Gastrocnemius medialis (tissue), 4 donors: Measurements from ENCODE around the gene COL5A2. TPM values are rescaled to one million over a fixed set of nuclear protein-coding genes. Genes with fewer than 3 reads are reported as not detected.

ENCODE experiments used
- ATAC-seq, 2 donors: fragments of 150-250 bp; one replicate each; pipeline ENCODE4 v1.9.1; 2016
- DNase-seq, 2 donors: peaks; one replicate each; pipeline ENCODE4 v3.0.0-alpha.2; 2019
- H3K27ac ChIP-seq, 4 donors: fragments of 200-600 bp; sonication (generic); 1 replicate in 1 of 4; 2 replicates in 3 of 4; pipeline ENCODE4 v1.5.1; 2016 to 2018; ENCODE audit warnings: mild to moderate bottlenecking in 2 of 4, moderate library complexity in 1 of 4
- H3K27me3 ChIP-seq, 3 donors: fragments of 200-600 bp; sonication (generic) in 2 of 3; 1 replicate in 1 of 3; 2 replicates in 2 of 3; pipeline versions ENCODE4 v1.5.1 to v1.6.0; 2016 to 2019; ENCODE audit warnings: mild to moderate bottlenecking in 1 of 3, moderate library complexity in 1 of 3
- H3K36me3 ChIP-seq, 2 donors: fragments of 200-600 bp; sonication (generic) in 1 of 2; one replicate each; pipeline ENCODE4 v1.5.1; 2017 to 2018
- H3K4me1 ChIP-seq, 2 donors: fragments of 200-600 bp; sonication (generic) in 1 of 2; one replicate each; pipeline ENCODE4 v1.5.1; 2016 to 2017; ENCODE audit warnings: mild to moderate bottlenecking in 2 of 2
- H3K4me3 ChIP-seq, 4 donors: fragments of 200-600 bp; sonication (generic) in 3 of 4; 1 replicate in 1 of 4; 2 replicates in 3 of 4; pipeline ENCODE4 v1.5.1; 2016 to 2019; ENCODE audit warnings: mild to moderate bottlenecking in 2 of 4
- H3K9me3 ChIP-seq, 3 donors: fragments of 200-600 bp; sonication (generic) in 2 of 3; 1 replicate in 1 of 3; 2 replicates in 2 of 3; pipeline ENCODE4 v1.5.1; 2016 to 2019
- CTCF ChIP-seq, 5 experiments: fragments of 450-650 bp in 3 of 5; fragments of 200-600 bp in 2 of 5; sonication (generic) in 2 of 5; IDR thresholded peaks in 4 of 5; conservative IDR thresholded peaks in 1 of 5; 1 replicate in 4 of 5; 2 replicates in 1 of 5; pipeline ENCODE4 v1.5.1; 2016 to 2019; ENCODE audit warnings: antibody characterized with exemption in 5 of 5, mild to moderate bottlenecking in 3 of 5, moderate library complexity in 3 of 5
- POLR2A ChIP-seq, 2 donors: fragments of 450-650 bp; IDR thresholded peaks; one replicate each; pipeline ENCODE4 v1.6.1; 2017; ENCODE audit warnings: antibody characterized with exemption in 2 of 2, mild to moderate bottlenecking in 2 of 2, moderate library complexity in 2 of 2
- in situ Hi-C, 4 donors: fragments of 200-750 bp; cut with MboI; loops; one replicate each; pipeline versions ENCODE4 v1.15.0 to v1.8.0; 2017; ENCODE audit warnings: low sequenced_read_pairs in 4 of 4
- intact Hi-C: fragments of 100-400 bp; cut with DNase I; formaldehyde crosslinking; loops from one replicate; pipeline ENCODE4 v1.15.1; 2023; ENCODE audit warnings: low total_unique reads
- total RNA-seq, 4 donors: library from RNA; depleted of rRNA; stranded (reverse); fragments of >200 nt; gene quantifications; one replicate each; pipeline versions ENCODE4 v1.1.0 to v1.2.3, GENCODE V29; 2016

The COL5A2 gene
- total RNA-seq, 4 donors from 2014 or later: 4.4 to 9.8 (median 6.2) TPM

GRCh38 chr2:189056200-189057106, 123.1 kb downstream of the COL5A2 start:
- in situ Hi-C loops (no loop called here), intact Hi-C loops (no loop called here)

GRCh38 chr2:189050165-189050712, 129.3 kb downstream of the COL5A2 start:
- ATAC-seq (no peak), DNase-seq (no peak)
- in situ Hi-C loops: no loop called here
- H3K4me3 ChIP-seq: no peak overlapping the region
- intact Hi-C loops: no loop called here
- H3K4me1 ChIP-seq: no peaks in the 10 kb centered on the region
- TF ChIP-seq POLR2A (IDR thresholded peaks at IDR 0.05) (no peak), CTCF (IDR thresholded peaks at IDR 0.05 in 4 of 5, conservative IDR thresholded peaks at IDR 0.05 in 1 of 5) (no peak)
- H3K27ac ChIP-seq: no peak overlapping the region
- H3K9me3 ChIP-seq: no peaks in the 10 kb centered on the region
- H3K27me3 ChIP-seq: no peaks in the 10 kb centered on the region
- peaks cover 0 to 8% of the 10 kb centered on the region in 2 donors for H3K36me3 ChIP-seq

More at GRCh38 chr2:189056200-189057106, 123.1 kb downstream of the COL5A2 start:
- no peak for DNase-seq
- H3K27ac ChIP-seq: no peak overlapping the region
- no peaks in the 10 kb centered on the region for H3K27me3 ChIP-seq
- ATAC-seq: no peak
- H3K4me1 ChIP-seq: no peaks in the 10 kb centered on the region
- H3K4me3 ChIP-seq: no peak overlapping the region
- H3K9me3 ChIP-seq: no peaks in the 10 kb centered on the region
- H3K36me3 ChIP-seq: peaks cover 0 to 8% of the 10 kb centered on the region in 2 donors
- TF ChIP-seq CTCF (IDR thresholded peaks at IDR 0.05 in 4 of 5, conservative IDR thresholded peaks at IDR 0.05 in 1 of 5): no peak
- TF ChIP-seq POLR2A (IDR thresholded peaks at IDR 0.05): no peak

GRCh38 chr2:189049709-189050164, 129.8 kb downstream of the COL5A2 start:
- no peak for ATAC-seq
- in situ Hi-C loops: no loop called here

GRCh38 chr2:189048189-189048588, 131.4 kb downstream of the COL5A2 start:
- intact Hi-C loops (no loop called here), in situ Hi-C loops (no loop called here)
- Histone ChIP-seq H3K27ac (no peak overlapping the region), H3K4me3 (no peak overlapping the region), H3K36me3 (peaks cover 0 to 8% of the 10 kb centered on the region in 2 donors), H3K27me3 (no peaks in the 10 kb centered on the region), H3K9me3 (no peaks in the 10 kb centered on the region), H3K4me1 (no peaks in the 10 kb centered on the region)
- TF ChIP-seq POLR2A (IDR thresholded peaks at IDR 0.05) (no peak), CTCF (IDR thresholded peaks at IDR 0.05 in 4 of 5, conservative IDR thresholded peaks at IDR 0.05 in 1 of 5) (no peak)
- ATAC-seq: no peak
- DNase-seq: no peak

More at GRCh38 chr2:189049709-189050164, 129.8 kb downstream of the COL5A2 start:
- no peak for DNase-seq
- no peaks in the 10 kb centered on the region for H3K9me3 ChIP-seq
- H3K27me3 ChIP-seq: no peaks in the 10 kb centered on the region
- no peaks in the 10 kb centered on the region for H3K4me1 ChIP-seq
- H3K4me3 ChIP-seq: no peak overlapping the region
- H3K36me3 ChIP-seq: peaks cover 0 to 8% of the 10 kb centered on the region in 2 donors
- TF ChIP-seq CTCF (IDR thresholded peaks at IDR 0.05 in 4 of 5, conservative IDR thresholded peaks at IDR 0.05 in 1 of 5) (no peak), POLR2A (IDR thresholded peaks at IDR 0.05) (no peak)
- H3K27ac ChIP-seq: no peak overlapping the region
- intact Hi-C loops: no loop called here
